Kidney (tissue), 14 donors: ENCODE results near the gene MDGA2. TPM values are rescaled to one million over a fixed set of nuclear protein-coding genes. Genes with fewer than 3 reads are reported as not detected.

Source experiments
- DNase-seq, 5 donors: peaks; one replicate each; pipeline ENCODE4 v3.0.0-alpha.2; 2013 to 2020
- FAIRE-seq: peaks from 2 replicates; lab custom pipeline; 2012; peaks lifted over from hg19 to GRCh38; lab: Jason Lieb, UNC
- H3K27ac ChIP-seq, 2 donors: one replicate each; pipeline ENCODE4 v1.7.0; 2013; ENCODE audit warnings: low read depth in 2 of 2, low read length in 2 of 2, inconsistent platforms in 1 of 2
- H3K27me3 ChIP-seq: one replicate; pipeline ENCODE4 v1.7.1; 2013; ENCODE audit warnings: low read length, inconsistent platforms; ENCODE audit not compliant: control insufficient read depth, insufficient read depth
- H3K36me3 ChIP-seq, 3 donors: one replicate each; pipeline versions ENCODE4 v1.7.0 to v1.7.1; 2013; ENCODE audit warnings: low read length in 3 of 3, control low read depth in 1 of 3, inconsistent platforms in 1 of 3; ENCODE audit not compliant: insufficient read depth in 3 of 3, control insufficient read depth in 2 of 3
- H3K4me1 ChIP-seq, 3 donors: one replicate each; pipeline versions ENCODE4 v1.7.0 to v1.7.1; 2013; ENCODE audit warnings: low read length in 3 of 3, inconsistent platforms in 1 of 3, low read depth in 1 of 3; ENCODE audit not compliant: control insufficient read depth in 2 of 3, insufficient read depth in 2 of 3
- H3K4me3 ChIP-seq, 3 donors: one replicate each; pipeline versions ENCODE4 v1.7.0 to v1.8.1; 2013; ENCODE audit warnings: low read length in 3 of 3, control low read depth in 1 of 3, inconsistent platforms in 1 of 3
- H3K9ac ChIP-seq, 3 donors: one replicate each; pipeline versions ENCODE4 v1.7.0 to v1.7.1; 2013; ENCODE audit warnings: low read length in 3 of 3, control low read depth in 1 of 3, inconsistent platforms in 1 of 3
- H3K9me3 ChIP-seq, 3 donors: one replicate each; pipeline versions ENCODE4 v1.7.0 to v1.7.1; 2013; ENCODE audit warnings: low read length in 3 of 3, control low read depth in 1 of 3, inconsistent platforms in 1 of 3; ENCODE audit not compliant: control insufficient read depth in 2 of 3, insufficient read depth in 1 of 3
- intact Hi-C: fragments of 100-400 bp; cut with DNase I; formaldehyde crosslinking; loops from one replicate; pipeline ENCODE4 v1.11.1; 2022
- polyA plus RNA-seq: library from polyadenylated mRNA; stranded (reverse); fragments of 350-450 nt; fragmentation: Illumina TruSeq; extraction: RNeasy Lipid Tissue Mini Kit (QIAGEN cat#74804); gene quantifications from one replicate; pipeline ENCODE4 v1.2.3, GENCODE V29; 2014; ENCODE audit warnings: low read depth, low replicate concordance; ENCODE audit not compliant: insufficient read depth
- total RNA-seq: library from RNA; stranded (reverse); fragmentation: NEBNext Ultra II Directional; extraction: Animal tissue kit (Norgen Biotek cat#: 25700); gene quantifications from one replicate; pipeline ENCODE4 v1.2.1, GENCODE V29; 2021
- TF ChIP-seq, protein P1 (sequence below): IDR thresholded peaks from 3 replicates; pipeline ENCODE4 v1.5.1; 2012; ENCODE audit warnings: mild to moderate bottlenecking, moderate library complexity, borderline replicate concordance; ENCODE audit not compliant: insufficient read depth; ENCODE audit errors: extremely low read depth
- donor health status: control.
- donor health status: control.
- donor health status: control.
- donor health status: control.
- donor health status: control.
- donor health status: DM: yes; HTN: yes; CAD: no.
- donor health status: Normal renal cell carcinoma (clear cell type).

The MDGA2 gene
- total and polyA plus RNA-seq, 2 donors from 2014 or later, result 0.41 TPM; not detected in 1

DNA sequence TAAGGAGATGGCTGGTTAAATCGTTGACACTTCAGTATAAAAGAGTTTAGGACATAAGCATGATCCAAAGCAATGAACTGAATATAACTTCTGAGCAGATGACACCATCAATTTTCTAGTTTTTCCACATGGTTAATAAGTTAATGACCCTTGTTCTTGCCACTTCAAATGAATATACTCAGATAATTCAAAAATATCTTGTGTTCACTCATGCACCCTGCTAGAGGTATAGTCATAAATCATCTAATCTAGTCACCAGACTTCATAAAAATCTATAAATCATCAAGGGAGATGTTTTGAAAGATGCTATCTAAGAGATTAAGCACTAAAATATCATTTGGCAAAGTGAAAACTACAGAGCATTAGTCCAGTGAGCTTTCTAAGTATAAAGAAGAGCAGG, 131.9 kb downstream of the MDGA2 start:
- no peaks in the 10 kb centered on the region for H3K36me3 ChIP-seq
- peak in 2 of 5 donors; percentile 17 for DNase-seq
- intact Hi-C loops, result no loop called here
- H3K27ac ChIP-seq, result no peak overlapping the region
- H3K4me3 ChIP-seq, result no peak overlapping the region
- H3K4me1 ChIP-seq, result peaks cover 0 to 2% (median 0%) of the 10 kb centered on the region in 3 donors
- H3K9ac ChIP-seq, result no peak overlapping the region
- TF ChIP-seq, protein P1, sequence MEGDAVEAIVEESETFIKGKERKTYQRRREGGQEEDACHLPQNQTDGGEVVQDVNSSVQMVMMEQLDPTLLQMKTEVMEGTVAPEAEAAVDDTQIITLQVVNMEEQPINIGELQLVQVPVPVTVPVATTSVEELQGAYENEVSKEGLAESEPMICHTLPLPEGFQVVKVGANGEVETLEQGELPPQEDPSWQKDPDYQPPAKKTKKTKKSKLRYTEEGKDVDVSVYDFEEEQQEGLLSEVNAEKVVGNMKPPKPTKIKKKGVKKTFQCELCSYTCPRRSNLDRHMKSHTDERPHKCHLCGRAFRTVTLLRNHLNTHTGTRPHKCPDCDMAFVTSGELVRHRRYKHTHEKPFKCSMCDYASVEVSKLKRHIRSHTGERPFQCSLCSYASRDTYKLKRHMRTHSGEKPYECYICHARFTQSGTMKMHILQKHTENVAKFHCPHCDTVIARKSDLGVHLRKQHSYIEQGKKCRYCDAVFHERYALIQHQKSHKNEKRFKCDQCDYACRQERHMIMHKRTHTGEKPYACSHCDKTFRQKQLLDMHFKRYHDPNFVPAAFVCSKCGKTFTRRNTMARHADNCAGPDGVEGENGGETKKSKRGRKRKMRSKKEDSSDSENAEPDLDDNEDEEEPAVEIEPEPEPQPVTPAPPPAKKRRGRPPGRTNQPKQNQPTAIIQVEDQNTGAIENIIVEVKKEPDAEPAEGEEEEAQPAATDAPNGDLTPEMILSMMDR, result no peak
- no peaks in the 10 kb centered on the region for H3K9me3 ChIP-seq
- FAIRE-seq, result no peak
- no peaks in the 10 kb centered on the region for H3K27me3 ChIP-seq

DNA sequence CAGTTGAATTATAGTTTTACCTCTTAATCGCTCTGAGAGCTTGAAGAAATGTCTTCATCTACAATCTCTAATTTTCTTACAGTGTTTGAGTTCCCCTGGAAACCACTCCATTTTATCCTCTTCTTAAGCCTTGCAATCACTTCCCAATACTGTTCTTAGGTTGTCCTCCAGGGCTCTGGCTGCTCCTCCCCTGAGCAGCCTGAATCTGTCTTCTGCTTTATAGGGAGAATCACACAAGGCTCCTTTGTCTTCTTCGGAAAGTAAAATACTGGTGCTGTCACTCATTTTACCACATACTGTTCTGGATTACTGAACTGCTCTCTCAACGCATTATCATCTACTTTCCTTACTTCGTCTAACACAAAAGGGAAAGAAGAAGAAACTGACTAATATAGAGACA, 133.7 kb downstream of the MDGA2 start:
- DNase-seq, result no peak
- Histone ChIP-seq H3K9ac (no peak overlapping the region), H3K4me3 (no peak overlapping the region), H3K27me3 (no peaks in the 10 kb centered on the region), H3K4me1 (peaks cover 0 to 2% (median 0%) of the 10 kb centered on the region in 3 donors), H3K27ac (no peak overlapping the region), H3K36me3 (no peaks in the 10 kb centered on the region), H3K9me3 (no peaks in the 10 kb centered on the region)
- intact Hi-C loops, result no loop called here
- no peak for FAIRE-seq
- TF ChIP-seq, protein P1, result no peak

DNA sequence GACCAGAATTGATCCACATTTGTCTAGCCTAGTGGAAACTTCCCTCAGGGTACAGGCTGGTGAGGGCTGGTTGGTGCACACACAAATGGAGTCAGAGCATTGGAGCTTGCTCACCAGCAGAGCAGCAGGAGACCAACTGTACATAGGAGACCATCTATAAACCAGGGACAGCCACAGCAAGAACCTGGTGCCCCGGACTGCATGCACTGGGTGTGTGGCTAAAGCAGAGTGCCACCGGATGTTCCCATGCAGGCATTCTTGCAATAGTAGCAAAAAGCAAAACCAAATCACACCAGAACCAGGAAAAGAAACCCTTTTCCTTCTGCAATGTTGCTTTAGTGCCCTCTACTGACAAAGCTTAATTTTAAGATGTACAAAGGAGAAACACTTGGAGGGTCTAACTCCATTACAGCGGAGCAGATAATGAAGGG, 136.4 kb downstream of the MDGA2 start:
- H3K4me3 ChIP-seq, result peak overlapping the region in 1 of 3 donors; percentile 23
- FAIRE-seq, result no peak
- no peaks in the 10 kb centered on the region for H3K9me3 ChIP-seq
- peak in 2 of 5 donors; percentile 14 to 39 for DNase-seq
- no peaks in the 10 kb centered on the region for H3K36me3 ChIP-seq
- intact Hi-C loops, result no loop called here
- no peak overlapping the region for H3K27ac ChIP-seq
- TF ChIP-seq, protein P1, result peak; percentile 53
- no peaks in the 10 kb centered on the region for H3K27me3 ChIP-seq
- no peak overlapping the region for H3K9ac ChIP-seq
- H3K4me1 ChIP-seq, result peaks cover 0 to 2% (median 0%) of the 10 kb centered on the region in 3 donors

DNA sequence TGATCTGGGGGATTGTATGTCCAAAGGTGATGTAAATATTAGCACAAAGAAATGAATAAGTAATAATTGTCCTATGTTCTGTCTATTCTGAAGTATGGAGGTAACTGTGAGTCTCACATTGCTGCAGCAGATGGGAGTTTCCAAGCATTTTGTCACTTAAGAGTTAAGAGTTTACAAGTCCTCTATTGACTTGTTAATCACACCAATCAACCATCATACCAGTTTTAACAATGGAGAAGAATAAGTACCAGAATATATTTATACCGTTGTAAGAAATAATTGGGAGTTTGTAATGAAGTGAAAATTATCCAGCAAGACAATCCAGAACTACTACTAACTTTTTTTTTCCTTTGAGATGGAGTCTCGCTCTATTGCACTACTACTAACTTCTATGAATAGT, 139.1 kb downstream of the MDGA2 start:
- DNase-seq (no peak), FAIRE-seq (no peak)
- Histone ChIP-seq H3K9ac (no peak overlapping the region), H3K4me1 (peaks cover 0 to 2% (median 0%) of the 10 kb centered on the region in 3 donors), H3K36me3 (no peaks in the 10 kb centered on the region), H3K27ac (no peak overlapping the region), H3K27me3 (no peaks in the 10 kb centered on the region), H3K9me3 (no peaks in the 10 kb centered on the region), H3K4me3 (no peak overlapping the region)
- TF ChIP-seq, protein P1, result no peak
- intact Hi-C loops, result no loop called here
